Keratinocyte (primary cell): Measurements from ENCODE around the gene SLC13A3. TPM values are rescaled to one million over a fixed set of nuclear protein-coding genes. Genes with fewer than 3 reads are reported as not detected.

ENCODE experiments used
- DNase-seq: peaks from one replicate; pipeline ENCODE4 v3.0.0-alpha.2; 2011; ENCODE audit warnings: low read depth, missing footprints, low spot score
- FAIRE-seq: peaks from 2 replicates; lab custom pipeline; 2011; peaks lifted over from hg19 to GRCh38; lab: Jason Lieb, UNC
- H2AFZ ChIP-seq: 2 replicates; pipeline ENCODE4 v1.6.0; 2012; ENCODE audit warnings: low read length, control low read depth, inconsistent platforms; ENCODE audit not compliant: control insufficient read depth
- H3K27ac ChIP-seq: 2 replicates; pipeline ENCODE4 v1.5.1; 2011; ENCODE audit warnings: low read length; ENCODE audit not compliant: control insufficient read depth, insufficient read depth
- H3K27me3 ChIP-seq: 3 replicates; pipeline ENCODE4 v1.6.0; 2011; ENCODE audit warnings: low read length; ENCODE audit not compliant: control insufficient read depth, insufficient read depth; ENCODE audit errors: extremely low read depth
- H3K36me3 ChIP-seq, 2 experiments: 2 replicates in 1 of 2; 3 replicates in 1 of 2; pipeline ENCODE4 v1.5.1; 2011; ENCODE audit warnings: low read length in 2 of 2, mild to moderate bottlenecking in 1 of 2; ENCODE audit not compliant: control insufficient read depth in 2 of 2, insufficient read depth in 2 of 2; ENCODE audit errors: extremely low read depth in 1 of 2
- H3K4me1 ChIP-seq: 3 replicates; pipeline ENCODE4 v1.5.1; 2011; ENCODE audit warnings: low read length; ENCODE audit not compliant: control insufficient read depth, insufficient read depth; ENCODE audit errors: extremely low read depth
- H3K4me2 ChIP-seq: 3 replicates; pipeline ENCODE4 v1.6.0; 2011; ENCODE audit warnings: low read depth, low read length; ENCODE audit not compliant: control insufficient read depth, insufficient read depth; ENCODE audit errors: extremely low read depth
- H3K4me3 ChIP-seq, 3 experiments: fragments of 200-600 bp in 1 of 3; sonication (generic) in 1 of 3; 2 replicates in 2 of 3; 3 replicates in 1 of 3; pipeline ENCODE4 v1.5.1; 2011 to 2016; ENCODE audit warnings: low read length in 3 of 3, mild to moderate bottlenecking in 3 of 3, control low read depth in 2 of 3, inconsistent platforms in 1 of 3, low read depth in 1 of 3, mixed read lengths in 1 of 3, mixed run types in 1 of 3, moderate library complexity in 1 of 3; ENCODE audit not compliant: control insufficient read depth in 2 of 3, insufficient read depth in 2 of 3; ENCODE audit errors: extremely low read depth in 1 of 3
- H3K79me2 ChIP-seq: 2 replicates; pipeline ENCODE4 v1.6.0; 2012; ENCODE audit warnings: low read length; ENCODE audit not compliant: control insufficient read depth, insufficient read depth
- H3K9ac ChIP-seq: 3 replicates; pipeline ENCODE4 v1.6.0; 2011; ENCODE audit warnings: low read length; ENCODE audit not compliant: control insufficient read depth, insufficient read depth; ENCODE audit errors: extremely low read depth
- H3K9me1 ChIP-seq: 3 replicates; pipeline ENCODE4 v1.6.0; 2011; ENCODE audit warnings: low read length; ENCODE audit not compliant: control insufficient read depth, insufficient read depth; ENCODE audit errors: extremely low read depth
- H3K9me3 ChIP-seq: 2 replicates; pipeline ENCODE4 v1.5.1; 2012; ENCODE audit warnings: low read depth, low read length; ENCODE audit not compliant: control insufficient read depth
- H4K20me1 ChIP-seq: 3 replicates; pipeline ENCODE4 v1.6.0; 2011; ENCODE audit warnings: low read length; ENCODE audit not compliant: control insufficient read depth, insufficient read depth; ENCODE audit errors: extremely low read depth
- EZH2 ChIP-seq: IDR thresholded peaks from one replicate; pipeline ENCODE4 v1.6.1; 2012; ENCODE audit warnings: inconsistent platforms, mild to moderate bottlenecking, low read length, moderate library complexity
- dilution Hi-C: fragments of 300-500 bp; cut with MboI; formaldehyde crosslinking; loops from one replicate; pipeline ENCODE4 v1.7.0; 2020; ENCODE audit warnings: low sequenced_read_pairs; ENCODE audit not compliant: extremely low pct_ligation_motif_present
- polyA plus RNA-seq, 5 experiments: library from polyadenylated mRNA; depleted of rRNA in 3 of 5; stranded (reverse) in 3 of 5; stranded (forward) in 1 of 5; unstranded in 1 of 5; fragments of >200 nt; gene quantifications; 1 replicate in 1 of 5; 2 replicates in 3 of 5; 3 replicates in 1 of 5; pipeline versions ENCODE4 v1.2.1 to v1.2.3, GENCODE V29; 2011 to 2012; ENCODE audit warnings: missing spikeins in 2 of 5, low read depth in 1 of 5, low replicate concordance in 1 of 5
- TF ChIP-seq, protein P1 (sequence below), 3 experiments: IDR thresholded peaks in 1 of 3; conservative IDR thresholded peaks in 1 of 3; optimal IDR thresholded peaks in 1 of 3; 2 replicates in 2 of 3; 3 replicates in 1 of 3; pipeline versions ENCODE3 to v1.5.1; 2011; ENCODE audit warnings: low read length in 3 of 3, mild to moderate bottlenecking in 3 of 3, moderate library complexity in 2 of 3, control low read depth in 1 of 3, inconsistent platforms in 1 of 3; ENCODE audit not compliant: insufficient read depth in 2 of 3; ENCODE audit errors: extremely low read depth in 1 of 3

The SLC13A3 gene
- polyA plus RNA-seq, 1 donor (not counting 4 experiments of a cell fraction or from before 2014, with no cell fraction given), result 4.5 TPM

GRCh38 chr20:46614503-46614902 lies 36.8 kb downstream of the SLC13A3 start:
- FAIRE-seq, result no peak
- Histone ChIP-seq H3K27me3 (no peaks in the 10 kb centered on the region), H3K36me3 (no peaks in the 10 kb centered on the region), H4K20me1 (no peaks in the 10 kb centered on the region), H3K4me2 (no peak overlapping the region), H3K9ac (no peak overlapping the region), H2AFZ (no peak overlapping the region), H3K27ac (no peak overlapping the region), H3K4me3 (no peak overlapping the region), H3K79me2 (no peaks in the 10 kb centered on the region), H3K9me1 (no peaks in the 10 kb centered on the region), H3K9me3 (no peaks in the 10 kb centered on the region), H3K4me1 (no peaks in the 10 kb centered on the region)
- dilution Hi-C loops, result no loop called here
- DNase-seq, result no peak
- no peak for TF ChIP-seq EZH2
- TF ChIP-seq, protein P1, sequence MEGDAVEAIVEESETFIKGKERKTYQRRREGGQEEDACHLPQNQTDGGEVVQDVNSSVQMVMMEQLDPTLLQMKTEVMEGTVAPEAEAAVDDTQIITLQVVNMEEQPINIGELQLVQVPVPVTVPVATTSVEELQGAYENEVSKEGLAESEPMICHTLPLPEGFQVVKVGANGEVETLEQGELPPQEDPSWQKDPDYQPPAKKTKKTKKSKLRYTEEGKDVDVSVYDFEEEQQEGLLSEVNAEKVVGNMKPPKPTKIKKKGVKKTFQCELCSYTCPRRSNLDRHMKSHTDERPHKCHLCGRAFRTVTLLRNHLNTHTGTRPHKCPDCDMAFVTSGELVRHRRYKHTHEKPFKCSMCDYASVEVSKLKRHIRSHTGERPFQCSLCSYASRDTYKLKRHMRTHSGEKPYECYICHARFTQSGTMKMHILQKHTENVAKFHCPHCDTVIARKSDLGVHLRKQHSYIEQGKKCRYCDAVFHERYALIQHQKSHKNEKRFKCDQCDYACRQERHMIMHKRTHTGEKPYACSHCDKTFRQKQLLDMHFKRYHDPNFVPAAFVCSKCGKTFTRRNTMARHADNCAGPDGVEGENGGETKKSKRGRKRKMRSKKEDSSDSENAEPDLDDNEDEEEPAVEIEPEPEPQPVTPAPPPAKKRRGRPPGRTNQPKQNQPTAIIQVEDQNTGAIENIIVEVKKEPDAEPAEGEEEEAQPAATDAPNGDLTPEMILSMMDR (optimal IDR thresholded peaks at IDR 0.05 in 1 of 3, IDR thresholded peaks at IDR 0.05 in 1 of 3, conservative IDR thresholded peaks at IDR 0.05 in 1 of 3; ENCODE audit: extremely low read depth in 1 of 3, insufficient read depth in 2 of 3, low read length in 3 of 3), result no peak

GRCh38 chr20:46610145-46610544 lies 41.1 kb downstream of the SLC13A3 start:
- FAIRE-seq, result no peak
- no peak for TF ChIP-seq EZH2
- TF ChIP-seq, protein P1 (optimal IDR thresholded peaks at IDR 0.05 in 1 of 3, IDR thresholded peaks at IDR 0.05 in 1 of 3, conservative IDR thresholded peaks at IDR 0.05 in 1 of 3; ENCODE audit: extremely low read depth in 1 of 3, insufficient read depth in 2 of 3, low read length in 3 of 3), result no peak
- no peaks in the 10 kb centered on the region for H4K20me1 ChIP-seq
- H3K36me3 ChIP-seq, result no peaks in the 10 kb centered on the region
- no peak overlapping the region for H3K27ac ChIP-seq
- H3K27me3 ChIP-seq, result no peaks in the 10 kb centered on the region
- H3K9me1 ChIP-seq, result no peaks in the 10 kb centered on the region
- no peaks in the 10 kb centered on the region for H3K4me1 ChIP-seq
- dilution Hi-C loops, result no loop called here
- no peaks in the 10 kb centered on the region for H3K79me2 ChIP-seq
- no peak overlapping the region for H3K4me3 ChIP-seq
- DNase-seq, result no peak
- no peaks in the 10 kb centered on the region for H3K9me3 ChIP-seq
- no peak overlapping the region for H3K9ac ChIP-seq
- no peak overlapping the region for H2AFZ ChIP-seq
- H3K4me2 ChIP-seq, result no peak overlapping the region
